SKM-1 treated with dmso at 0.1 percent for 144 hours (cell line): ENCODE measurements around the gene CYS1.
"Not testable (repeated sequence)": the region's sequence is repeated elsewhere in the genome, so short reads cannot be mapped to it uniquely, and the experiment has no call there.

Experiments
- DNase-seq: peaks from one replicate; lab custom pipeline; 2025; ENCODE audit not compliant: unreplicated experiment; lab: John Stamatoyannopoulos, UW

CYS1 gene

GRCh38 chr2:10094271-10094814 is 14.1 kb upstream of the CYS1 start:
- DNase-seq = no peak

- not testable (repeated sequence) for DNase-seq
Measured at GRCh38 chr2:10091889-10092244, 11.7 kb upstream of the CYS1 start.

GRCh38 chr2:10091182-10091888 is 11.1 kb upstream of the CYS1 start:
- no peak for DNase-seq

- no peak for DNase-seq
Measured at GRCh38 chr2:10089565-10090190, 9.5 kb upstream of the CYS1 start.

- no peak for DNase-seq
Measured at GRCh38 chr2:10087360-10087759, 7.1 kb upstream of the CYS1 start.

- no peak for DNase-seq
Measured at GRCh38 chr2:10086950-10087349, 6.7 kb upstream of the CYS1 start.

- no peak for DNase-seq
Measured at GRCh38 chr2:10085668-10086059, 5.5 kb upstream of the CYS1 start.

- no peak for DNase-seq
Measured at GRCh38 chr2:10085043-10085667, 4.9 kb upstream of the CYS1 start.

GRCh38 chr2:10084223-10084865 is 4.1 kb upstream of the CYS1 start:
- DNase-seq = no peak

GRCh38 chr2:10083692-10084211 is 3.5 kb upstream of the CYS1 start:
- no peak for DNase-seq

- DNase-seq = no peak
Measured at GRCh38 chr2:10083046-10083445, 2.8 kb upstream of the CYS1 start.

- no peak for DNase-seq
Measured at GRCh38 chr2:10080536-10081304, 509 bp upstream of the CYS1 start.

- DNase-seq = no peak
Measured at GRCh38 chr2:10079266-10079869, 843 bp downstream of the CYS1 start.

- no peak for DNase-seq
Measured at GRCh38 chr2:10078704-10079265, 1.4 kb downstream of the CYS1 start.

- DNase-seq = no peak
Measured at GRCh38 chr2:10078001-10078400, 2.2 kb downstream of the CYS1 start.

- no peak for DNase-seq
Measured at GRCh38 chr2:10076988-10077527, 3.2 kb downstream of the CYS1 start.

- DNase-seq = no peak
Measured at GRCh38 chr2:10076511-10076910, 3.7 kb downstream of the CYS1 start.

- no peak for DNase-seq
Measured at GRCh38 chr2:10075571-10076209, 4.5 kb downstream of the CYS1 start.

GRCh38 chr2:10075101-10075500 is 5.1 kb downstream of the CYS1 start:
- no peak for DNase-seq
